Keratinocyte (primary cell): ENCODE data around the gene SKP1. TPM values are rescaled to one million over a fixed set of nuclear protein-coding genes. Genes with fewer than 3 reads are reported as not detected.
"Not testable (repeated sequence)": the region's sequence is repeated elsewhere in the genome, so short reads cannot be mapped to it uniquely, and the experiment has no call there.

ENCODE experiments used
- DNase-seq: peaks from one replicate; pipeline ENCODE4 v3.0.0-alpha.2; 2011; ENCODE audit warnings: low read depth, missing footprints, low spot score
- FAIRE-seq: peaks from 2 replicates; lab custom pipeline; 2011; peaks lifted over from hg19 to GRCh38; lab: Jason Lieb, UNC
- H2AFZ ChIP-seq: 2 replicates; pipeline ENCODE4 v1.6.0; 2012; ENCODE audit warnings: low read length, control low read depth, inconsistent platforms; ENCODE audit not compliant: control insufficient read depth
- H3K27ac ChIP-seq: 2 replicates; pipeline ENCODE4 v1.5.1; 2011; ENCODE audit warnings: low read length; ENCODE audit not compliant: control insufficient read depth, insufficient read depth
- H3K27me3 ChIP-seq: 3 replicates; pipeline ENCODE4 v1.6.0; 2011; ENCODE audit warnings: low read length; ENCODE audit not compliant: control insufficient read depth, insufficient read depth; ENCODE audit errors: extremely low read depth
- H3K36me3 ChIP-seq, 2 experiments: 2 replicates in 1 of 2; 3 replicates in 1 of 2; pipeline ENCODE4 v1.5.1; 2011; ENCODE audit warnings: low read length in 2 of 2, mild to moderate bottlenecking in 1 of 2; ENCODE audit not compliant: control insufficient read depth in 2 of 2, insufficient read depth in 2 of 2; ENCODE audit errors: extremely low read depth in 1 of 2
- H3K4me1 ChIP-seq: 3 replicates; pipeline ENCODE4 v1.5.1; 2011; ENCODE audit warnings: low read length; ENCODE audit not compliant: control insufficient read depth, insufficient read depth; ENCODE audit errors: extremely low read depth
- H3K4me2 ChIP-seq: 3 replicates; pipeline ENCODE4 v1.6.0; 2011; ENCODE audit warnings: low read depth, low read length; ENCODE audit not compliant: control insufficient read depth, insufficient read depth; ENCODE audit errors: extremely low read depth
- H3K4me3 ChIP-seq, 3 experiments: fragments of 200-600 bp in 1 of 3; sonication (generic) in 1 of 3; 2 replicates in 2 of 3; 3 replicates in 1 of 3; pipeline ENCODE4 v1.5.1; 2011 to 2016; ENCODE audit warnings: low read length in 3 of 3, mild to moderate bottlenecking in 3 of 3, control low read depth in 2 of 3, inconsistent platforms in 1 of 3, low read depth in 1 of 3, mixed read lengths in 1 of 3, mixed run types in 1 of 3, moderate library complexity in 1 of 3; ENCODE audit not compliant: control insufficient read depth in 2 of 3, insufficient read depth in 2 of 3; ENCODE audit errors: extremely low read depth in 1 of 3
- H3K79me2 ChIP-seq: 2 replicates; pipeline ENCODE4 v1.6.0; 2012; ENCODE audit warnings: low read length; ENCODE audit not compliant: control insufficient read depth, insufficient read depth
- H3K9ac ChIP-seq: 3 replicates; pipeline ENCODE4 v1.6.0; 2011; ENCODE audit warnings: low read length; ENCODE audit not compliant: control insufficient read depth, insufficient read depth; ENCODE audit errors: extremely low read depth
- H3K9me1 ChIP-seq: 3 replicates; pipeline ENCODE4 v1.6.0; 2011; ENCODE audit warnings: low read length; ENCODE audit not compliant: control insufficient read depth, insufficient read depth; ENCODE audit errors: extremely low read depth
- H3K9me3 ChIP-seq: 2 replicates; pipeline ENCODE4 v1.5.1; 2012; ENCODE audit warnings: low read depth, low read length; ENCODE audit not compliant: control insufficient read depth
- H4K20me1 ChIP-seq: 3 replicates; pipeline ENCODE4 v1.6.0; 2011; ENCODE audit warnings: low read length; ENCODE audit not compliant: control insufficient read depth, insufficient read depth; ENCODE audit errors: extremely low read depth
- EZH2 ChIP-seq: IDR thresholded peaks from one replicate; pipeline ENCODE4 v1.6.1; 2012; ENCODE audit warnings: inconsistent platforms, mild to moderate bottlenecking, low read length, moderate library complexity
- dilution Hi-C: fragments of 300-500 bp; cut with MboI; formaldehyde crosslinking; loops from one replicate; pipeline ENCODE4 v1.7.0; 2020; ENCODE audit warnings: low sequenced_read_pairs; ENCODE audit not compliant: extremely low pct_ligation_motif_present
- polyA plus RNA-seq, 5 experiments: library from polyadenylated mRNA; depleted of rRNA in 3 of 5; stranded (reverse) in 3 of 5; stranded (forward) in 1 of 5; unstranded in 1 of 5; fragments of >200 nt; gene quantifications; 1 replicate in 1 of 5; 2 replicates in 3 of 5; 3 replicates in 1 of 5; pipeline versions ENCODE4 v1.2.1 to v1.2.3, GENCODE V29; 2011 to 2012; ENCODE audit warnings: missing spikeins in 2 of 5, low read depth in 1 of 5, low replicate concordance in 1 of 5
- TF ChIP-seq, protein P1 (sequence below), 3 experiments: IDR thresholded peaks in 1 of 3; conservative IDR thresholded peaks in 1 of 3; optimal IDR thresholded peaks in 1 of 3; 2 replicates in 2 of 3; 3 replicates in 1 of 3; pipeline versions ENCODE3 to v1.5.1; 2011; ENCODE audit warnings: low read length in 3 of 3, mild to moderate bottlenecking in 3 of 3, moderate library complexity in 2 of 3, control low read depth in 1 of 3, inconsistent platforms in 1 of 3; ENCODE audit not compliant: insufficient read depth in 2 of 3; ENCODE audit errors: extremely low read depth in 1 of 3

Gene SKP1
- polyA plus RNA-seq, 1 donor (not counting 4 experiments of a cell fraction or from before 2014, with no cell fraction given), result 444 TPM

DNA sequence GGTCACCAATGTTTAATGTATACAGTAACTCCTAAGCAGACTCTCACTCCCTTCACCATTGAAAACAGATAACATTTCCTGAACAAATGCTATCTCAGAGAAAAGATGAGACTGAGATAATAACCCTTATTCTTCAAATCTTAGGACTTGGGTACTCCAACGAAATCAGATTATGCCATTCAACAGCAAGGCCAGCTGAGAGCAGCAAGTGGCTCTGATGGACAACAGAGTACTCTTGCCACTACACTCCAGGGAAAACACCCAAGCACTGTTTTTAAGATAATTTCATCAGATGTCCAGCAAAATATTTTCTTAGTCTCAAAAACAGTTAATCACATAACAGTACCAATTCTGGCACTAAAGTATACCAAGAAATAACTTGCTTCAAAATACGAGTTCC lies 39.0 kb upstream of the SKP1 start:
- no peak overlapping the region for H2AFZ ChIP-seq
- H3K79me2 ChIP-seq, result peaks cover 99% of the 10 kb centered on the region
- FAIRE-seq, result no peak
- no peak overlapping the region for H3K4me2 ChIP-seq
- no peak for DNase-seq
- H3K36me3 ChIP-seq, result peaks cover 4 to 7% of the 10 kb centered on the region in 2 experiments
- no peaks in the 10 kb centered on the region for H3K27me3 ChIP-seq
- H3K4me1 ChIP-seq, result peaks cover 7% of the 10 kb centered on the region
- H3K27ac ChIP-seq, result no peak overlapping the region
- TF ChIP-seq EZH2, result no peak
- TF ChIP-seq, protein P1, sequence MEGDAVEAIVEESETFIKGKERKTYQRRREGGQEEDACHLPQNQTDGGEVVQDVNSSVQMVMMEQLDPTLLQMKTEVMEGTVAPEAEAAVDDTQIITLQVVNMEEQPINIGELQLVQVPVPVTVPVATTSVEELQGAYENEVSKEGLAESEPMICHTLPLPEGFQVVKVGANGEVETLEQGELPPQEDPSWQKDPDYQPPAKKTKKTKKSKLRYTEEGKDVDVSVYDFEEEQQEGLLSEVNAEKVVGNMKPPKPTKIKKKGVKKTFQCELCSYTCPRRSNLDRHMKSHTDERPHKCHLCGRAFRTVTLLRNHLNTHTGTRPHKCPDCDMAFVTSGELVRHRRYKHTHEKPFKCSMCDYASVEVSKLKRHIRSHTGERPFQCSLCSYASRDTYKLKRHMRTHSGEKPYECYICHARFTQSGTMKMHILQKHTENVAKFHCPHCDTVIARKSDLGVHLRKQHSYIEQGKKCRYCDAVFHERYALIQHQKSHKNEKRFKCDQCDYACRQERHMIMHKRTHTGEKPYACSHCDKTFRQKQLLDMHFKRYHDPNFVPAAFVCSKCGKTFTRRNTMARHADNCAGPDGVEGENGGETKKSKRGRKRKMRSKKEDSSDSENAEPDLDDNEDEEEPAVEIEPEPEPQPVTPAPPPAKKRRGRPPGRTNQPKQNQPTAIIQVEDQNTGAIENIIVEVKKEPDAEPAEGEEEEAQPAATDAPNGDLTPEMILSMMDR (optimal IDR thresholded peaks at IDR 0.05 in 1 of 3, IDR thresholded peaks at IDR 0.05 in 1 of 3, conservative IDR thresholded peaks at IDR 0.05 in 1 of 3; ENCODE audit: extremely low read depth in 1 of 3, insufficient read depth in 2 of 3, low read length in 3 of 3), result no peak
- H3K9me3 ChIP-seq, result no peaks in the 10 kb centered on the region
- H3K4me3 ChIP-seq, result no peak overlapping the region
- peaks cover 7% of the 10 kb centered on the region for H3K9me1 ChIP-seq
- peaks cover 50% of the 10 kb centered on the region for H4K20me1 ChIP-seq
- H3K9ac ChIP-seq, result no peak overlapping the region
- dilution Hi-C loops, result no loop called here

DNA sequence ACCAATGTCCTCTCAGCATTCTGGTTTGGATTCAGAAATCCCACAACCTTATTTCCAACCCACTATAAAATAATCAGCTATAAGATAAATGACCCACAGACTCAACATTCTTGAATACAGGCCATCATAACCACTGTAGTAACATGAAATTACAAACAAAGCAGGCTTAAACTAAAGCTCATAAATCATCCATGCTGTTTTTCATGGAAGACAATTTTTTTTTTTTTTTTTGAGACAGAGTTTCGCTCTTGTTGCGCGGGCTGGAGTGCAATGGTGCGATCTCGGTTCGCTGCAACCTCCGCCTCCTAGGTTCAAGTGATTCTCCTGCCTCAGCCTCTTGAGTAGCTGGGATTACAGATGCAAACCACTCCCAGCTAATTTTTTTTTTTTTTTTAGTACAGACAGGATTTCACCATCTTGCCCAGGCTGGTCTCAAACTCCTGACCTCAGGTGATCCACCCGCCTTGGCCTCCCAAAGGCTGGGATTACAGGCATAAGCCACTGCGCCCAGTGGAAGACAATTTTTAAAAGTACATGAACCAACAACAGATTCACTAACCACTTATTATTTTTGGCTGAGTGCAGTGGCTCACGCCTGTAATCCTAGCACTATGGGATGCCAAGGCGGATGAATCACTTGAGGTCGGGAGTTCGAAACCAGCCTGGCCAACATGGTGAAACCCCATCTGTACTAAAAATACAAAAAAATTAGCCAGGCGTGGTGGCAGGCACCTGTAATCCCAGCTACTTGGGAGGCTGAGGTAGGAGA lies 34.7 kb upstream of the SKP1 start:
- H3K4me1 ChIP-seq, FAIRE-seq, H3K9me3 ChIP-seq, H3K27me3 ChIP-seq, H3K9me1 ChIP-seq, H3K9ac ChIP-seq, H3K36me3 ChIP-seq, H2AFZ ChIP-seq, H3K4me3 ChIP-seq, H3K4me2 ChIP-seq, DNase-seq, H3K27ac ChIP-seq: not testable (repeated sequence)
- H3K79me2 ChIP-seq, result peaks cover 99% of the 10 kb centered on the region
- peaks cover 66% of the 10 kb centered on the region for H4K20me1 ChIP-seq
- dilution Hi-C loops, result loop anchor here (5.0 kb wide), 1 partner anchor 66 kb away; no protein-coding TSS in a partner anchor
